KG1 (cell line): ENCODE data around the gene OGFRL1.
A peak's percentile ranks its signal among the peaks of the same experiment; 100 is the strongest.
"Not testable (repeated sequence)": the region's sequence is repeated elsewhere in the genome, so short reads cannot be mapped to it uniquely, and the experiment has no call there.

Source experiments
- DNase-seq: peaks from one replicate; lab custom pipeline; 2025; lab: John Stamatoyannopoulos, UW

Gene OGFRL1

GRCh38 chr6:71288228-71289038, at the start of gene OGFRL1:
Gene OGFRL1 (plus strand): TSS chr6:71288811. CDS start chr6:71288937, 126 bp downstream.
- peak; percentile 56 for DNase-seq

GRCh38 chr6:71239694-71240093, 48.9 kb upstream of the OGFRL1 start:
- no peak for DNase-seq

GRCh38 chr6:71245265-71246049, 43.2 kb upstream of the OGFRL1 start:
- no peak for DNase-seq

GRCh38 chr6:71246596-71246995, 42.0 kb upstream of the OGFRL1 start:
- DNase-seq, result no peak

- DNase-seq, result peak; percentile 45
These were observed 40.3 kb upstream of the OGFRL1 start for GRCh38 chr6:71248306-71248765.

- no peak for DNase-seq
These were observed 39.6 kb upstream of the OGFRL1 start for GRCh38 chr6:71248878-71249544.

- DNase-seq, result peak; percentile 36
These were observed 38.5 kb upstream of the OGFRL1 start for GRCh38 chr6:71250099-71250602.

- DNase-seq, result peak; percentile 11
These were observed 36.2 kb upstream of the OGFRL1 start for GRCh38 chr6:71252410-71252809.

GRCh38 chr6:71252960-71253359, 35.7 kb upstream of the OGFRL1 start:
- DNase-seq, result no peak

GRCh38 chr6:71254323-71254722, 34.3 kb upstream of the OGFRL1 start:
- no peak for DNase-seq

- DNase-seq, result no peak
These were observed 30.3 kb upstream of the OGFRL1 start for GRCh38 chr6:71258078-71258866.

- DNase-seq, result no peak
These were observed 28.6 kb upstream of the OGFRL1 start for GRCh38 chr6:71259888-71260604.

GRCh38 chr6:71262914-71263313, 25.7 kb upstream of the OGFRL1 start:
- no peak for DNase-seq

- DNase-seq, result not testable (repeated sequence)
These were observed 22.2 kb upstream of the OGFRL1 start for GRCh38 chr6:71266392-71266791.

- no peak for DNase-seq
These were observed 19.7 kb upstream of the OGFRL1 start for GRCh38 chr6:71268735-71269437.

- DNase-seq, result no peak
These were observed 10.5 kb upstream of the OGFRL1 start for GRCh38 chr6:71277926-71278600.

GRCh38 chr6:71279321-71279720, 9.3 kb upstream of the OGFRL1 start:
- no peak for DNase-seq

GRCh38 chr6:71279740-71280139, 8.9 kb upstream of the OGFRL1 start:
- DNase-seq, result no peak

- no peak for DNase-seq
These were observed 7.9 kb upstream of the OGFRL1 start for GRCh38 chr6:71280701-71281100.

- no peak for DNase-seq
These were observed 3.8 kb upstream of the OGFRL1 start for GRCh38 chr6:71284785-71285184.
